ENCODE data around the gene OCA2. TPM values are rescaled to one million over a fixed set of nuclear protein-coding genes. Genes with fewer than 3 reads are reported as not detected.

The OCA2 gene
- total and polyA plus RNA-seq, 2 of the 8 experiments (the other 6 are each of a cell fraction or from before 2014, with no cell fraction given): 0.20 TPM

- H2BK15ac ChIP-seq (ENCODE audit: low read length): no peak overlapping the region
- no peak overlapping the region for H4K91ac ChIP-seq (replicated peaks; ENCODE audit: insufficient read length, low read length)
- H3K27me3 ChIP-seq (replicated peaks in 1 of 4; ENCODE audit: control insufficient read depth in 3 of 4, extremely low read depth in 1 of 4, insufficient read depth in 3 of 4, low read length in 3 of 4): no peaks in the 10 kb centered on the region
- TF ChIP-seq TEAD4 (IDR thresholded peaks at IDR 0.05; ENCODE audit: low read depth, low read length) (no peak), POLR2A (IDR thresholded peaks at IDR 0.05; ENCODE audit: control extremely low read depth in 1 of 2, low read depth in 2 of 2, low read length in 2 of 2) (no peak), BACH1 (IDR thresholded peaks at IDR 0.05; ENCODE audit: low read length) (no peak), ATF2 (IDR thresholded peaks at IDR 0.05; ENCODE audit: low read length) (no peak)
- peaks cover 0 to 27% of the 10 kb centered on the region in 2 experiments; a peak in 2 of 4 replicates for H3K79me2 ChIP-seq (ENCODE audit: control insufficient read depth in 1 of 2, insufficient read depth in 2 of 2, low read length in 2 of 2)
- no peak overlapping the region for H2BK120ac ChIP-seq (replicated peaks; ENCODE audit: low read depth, low read length)
- no peak overlapping the region for H4K8ac ChIP-seq (ENCODE audit: extremely low read depth, insufficient read depth, low read length)
- H3K4me2 ChIP-seq (ENCODE audit: insufficient read depth in 1 of 2, low read depth in 2 of 2, low read length in 2 of 2): no peak overlapping the region
- H4K5ac ChIP-seq (ENCODE audit: insufficient read length, low read depth, low read length): no peak overlapping the region
- H3K27ac ChIP-seq (ENCODE audit: low read depth, low read length): no peak overlapping the region
- no peak overlapping the region for H2BK20ac ChIP-seq (ENCODE audit: low read length)
- H3K9me3 ChIP-seq (ENCODE audit: insufficient read depth in 2 of 2, low read depth in 1 of 2, low read length in 1 of 2): no peaks in the 10 kb centered on the region
- H3K14ac ChIP-seq (ENCODE audit: insufficient read length): no peak overlapping the region
- no peak for FAIRE-seq
- H3K79me1 ChIP-seq (ENCODE audit: low read depth, low read length): peaks cover 15% of the 10 kb centered on the region; the same call in 1 of the 2 replicates
- no peak overlapping the region for H3K56ac ChIP-seq (replicated peaks; ENCODE audit: insufficient read length, low read depth, low read length)
- H2BK12ac ChIP-seq (ENCODE audit: low read depth, low read length): no peak overlapping the region
- H3K4ac ChIP-seq (replicated peaks; ENCODE audit: insufficient read length, low read depth, low read length): no peak overlapping the region
- no peak overlapping the region for H3K18ac ChIP-seq (ENCODE audit: extremely low read depth, low read length)
- no peak overlapping the region for H3K9ac ChIP-seq (replicated peaks in 1 of 4; ENCODE audit: extremely low read depth in 1 of 4, low read depth in 3 of 4, low read length in 3 of 4)
- H3K4me1 ChIP-seq (replicated peaks in 1 of 4; ENCODE audit: control insufficient read depth in 3 of 4, insufficient read depth in 4 of 4, low read length in 3 of 4): no peaks in the 10 kb centered on the region
- H4K20me1 ChIP-seq (replicated peaks in 1 of 2; ENCODE audit: control insufficient read depth in 1 of 2, insufficient read depth in 2 of 2, low read length in 2 of 2): peaks cover 1 to 2% of the 10 kb centered on the region in 2 experiments
- POLR2A ChIA-PET (ENCODE audit: partially characterized antibody): no interaction called here
- H3K4me3 ChIP-seq (ENCODE audit: extremely low read depth in 1 of 4, insufficient read depth in 2 of 4, low read depth in 3 of 4, low read length in 4 of 4): no peak overlapping the region
- 89% methylated on average over 3 of the region's 3 CpGs; no CpG with 5 or more reads in 1 of the 2 experiments for WGBS, 2 experiments (ENCODE audit: extremely low coverage in 1 of 2, insufficient coverage in 1 of 2, insufficient read length in 1 of 2, insufficient replicate concordance in 2 of 2, low coverage in 1 of 2, low lambda C conversion rate in 2 of 2, missing lambda C conversion rate in 1 of 2)
- H2BK5ac ChIP-seq (ENCODE audit: low read depth, low read length): no peak overlapping the region
- no peak overlapping the region for H2AFZ ChIP-seq (ENCODE audit: low read length)
- DNase-seq (ENCODE audit: low read depth in 1 of 2, low spot score in 2 of 2): no peak
- H3K36me3 ChIP-seq (ENCODE audit: control insufficient read depth in 2 of 4, insufficient read depth in 4 of 4, low read length in 3 of 4): peaks cover 11 to 33% (median 18%) of the 10 kb centered on the region in 4 experiments; a peak in 7 of 8 replicates
- H3K23ac ChIP-seq (ENCODE audit: insufficient read length): no peak overlapping the region
- CTCF ChIA-PET (ENCODE audit: partially characterized antibody): no interaction called here
- H3K23me2 ChIP-seq (ENCODE audit: low read depth, low read length): no peaks in the 10 kb centered on the region; the same call in 1 of the 2 replicates
- H2AK5ac ChIP-seq (ENCODE audit: low read depth, low read length): no peak overlapping the region
Measured at GRCh38 chr15:28147801-28148200, 48.7 kb upstream of the OCA2 start.

All from H1 (cell line).